K562 (cell line): ENCODE measurements around the gene MDH1B.

Source experiments
- ATF1 ChIP-seq, 2 experiments: fragments of 450-650 bp in 1 of 2; IDR thresholded peaks; 2 replicates each; pipeline ENCODE4 v1.6.1; 2016; ENCODE audit warnings: missing compliant biosample characterization in 1 of 2, missing genetic modification characterization in 1 of 2
- BHLHE40 ChIP-seq: IDR thresholded peaks from 2 replicates; pipeline ENCODE4 v1.6.1; 2011; ENCODE audit warnings: low read length, improper control_type of control experiment
- BRCA1 ChIP-seq, 2 experiments: fragments of 450-650 bp in 1 of 2; sonication (generic) in 1 of 2; formaldehyde crosslinking in 1 of 2; IDR thresholded peaks; 2 replicates each; pipeline versions ENCODE4 v1.5.0 to v1.6.1; 2017 to 2020; ENCODE audit warnings: mild to moderate bottlenecking in 1 of 2, missing genetic modification reagents in 1 of 2
- CEBPZ ChIP-seq: fragments of 150-350 bp; IDR thresholded peaks from 2 replicates; pipeline ENCODE4 v1.6.1; 2014; ENCODE audit warnings: low read depth, mild to moderate bottlenecking, low read length, borderline replicate concordance
- CTCF ChIP-seq, 3 experiments: IDR thresholded peaks in 2 of 3; conservative IDR thresholded peaks in 1 of 3; 2 replicates each; pipeline ENCODE4 v1.5.1; 2011 to 2012; ENCODE audit warnings: low read length in 3 of 3, mild to moderate bottlenecking in 3 of 3, control low read depth in 2 of 3, improper control_type of control experiment in 1 of 3, inconsistent platforms in 1 of 3, low read depth in 1 of 3, mixed read lengths in 1 of 3, moderate library complexity in 1 of 3; ENCODE audit not compliant: insufficient read depth in 2 of 3
- EP300 ChIP-seq: IDR thresholded peaks from 2 replicates; pipeline ENCODE4 v1.6.1; 2012; ENCODE audit warnings: low read length, improper control_type of control experiment
- ESRRA ChIP-seq: fragments of 450-650 bp; IDR thresholded peaks from 2 replicates; pipeline ENCODE4 v1.6.1; 2014; ENCODE audit warnings: low read depth, mild to moderate bottlenecking, moderate library complexity, borderline replicate concordance
- ETV5 ChIP-seq: sonication (generic); formaldehyde crosslinking; IDR thresholded peaks from 2 replicates; pipeline ENCODE4 v1.4.0; 2020; ENCODE audit warnings: low read depth, mild to moderate bottlenecking, missing genetic modification reagents
- EZH2 ChIP-seq: IDR thresholded peaks from 2 replicates; pipeline ENCODE4 v1.6.1; 2012; ENCODE audit warnings: low read depth, mild to moderate bottlenecking, inconsistent platforms, low read length, borderline replicate concordance
- NBN ChIP-seq: fragments of 450-650 bp; IDR thresholded peaks from 2 replicates; pipeline ENCODE4 v1.6.1; 2016; ENCODE audit warnings: low read depth, mild to moderate bottlenecking
- NFIC ChIP-seq: fragments of 450-650 bp; IDR thresholded peaks from 2 replicates; pipeline ENCODE4 v1.6.1; 2017; ENCODE audit warnings: mild to moderate bottlenecking, inconsistent platforms
- POLR2A ChIP-seq: fragments of 450-650 bp; conservative IDR thresholded peaks from 2 replicates; pipeline ENCODE4 v1.6.1; 2016
- SMAD4 ChIP-seq: fragments of 250-450 bp; sonication (Bioruptor Pico); conservative IDR thresholded peaks from 2 replicates; pipeline ENCODE4 v1.8.0; 2021; ENCODE audit warnings: inconsistent platforms, mild to moderate bottlenecking, moderate library complexity
- ZBTB9 ChIP-seq: fragments of 450-650 bp; formaldehyde crosslinking; IDR thresholded peaks from 2 replicates; pipeline ENCODE4 v1.4.0; 2020; ENCODE audit warnings: mild to moderate bottlenecking, moderate library complexity

- TF ChIP-seq EZH2: no peak
- TF ChIP-seq BHLHE40: no peak
- TF ChIP-seq SMAD4 (CRISPR knock-in tag): no peak
- TF ChIP-seq NBN: no peak
- TF ChIP-seq NFIC: no peak
- TF ChIP-seq ZBTB9 (CRISPR knock-in tag): no peak
- no peak for TF ChIP-seq BRCA1 (IDR thresholded peaks at IDR 0.05)
- TF ChIP-seq BRCA1 (CRISPR knock-in tag; IDR thresholded peaks at IDR 0.05): no peak
- no peak for TF ChIP-seq POLR2A
- TF ChIP-seq ESRRA: no peak
- no peak for TF ChIP-seq ATF1 (CRISPR knock-in tag; IDR thresholded peaks at IDR 0.05)
- TF ChIP-seq ATF1 (tag; IDR thresholded peaks at IDR 0.05): no peak
- no peak for TF ChIP-seq EP300
- TF ChIP-seq ETV5 (CRISPR knock-in tag): no peak
- no peak for TF ChIP-seq CTCF (IDR thresholded peaks at IDR 0.05 in 2 of 3, conservative IDR thresholded peaks at IDR 0.05 in 1 of 3; ENCODE audit: insufficient read depth in 2 of 3, low read depth in 1 of 3, low read length in 3 of 3)
- no peak for TF ChIP-seq CEBPZ
Observed at GRCh38 chr2:206780671-206781070, 15.5 kb upstream of the MDH1B start.
